K562 (cell line): ENCODE data around the gene NADSYN1. TPM values are rescaled to one million over a fixed set of nuclear protein-coding genes. Genes with fewer than 3 reads are reported as not detected.

Experiments
- ATAC-seq: fragments of 200-7000 bp; cut with Tn5 transposase; 3 replicates; pipeline ENCODE4 v1.9.1; 2020; ENCODE audit warnings: moderate library complexity
- BruUV-seq: library from RNA; stranded (reverse); fragments of 400-500 nt; replicated peaks from 2 replicates; lab custom pipeline; 2021; lab: Mats Ljungman, UMichigan
- CTCF ChIA-PET: fragments of 300-600 bp; formaldehyde crosslinking; extraction: SDS; loops from one replicate; lab custom pipeline; 2021; ENCODE audit warnings: low intra/inter-chr PET ratio; lab: Yijun Ruan, JAX
- POLR2A ChIA-PET: fragments of 300-600, 350-650 bp; sonication (Branson Sonifier 250); formaldehyde crosslinking; extraction: SDS; loops from one replicate; lab custom pipeline; 2021; ENCODE audit warnings: antibody characterized with exemption, inconsistent platforms; lab: Yijun Ruan, JAX
- DNase-seq, 4 experiments: peaks; one replicate each; pipeline versions ENCODE4 v3.0.0 to v3.0.0-alpha.2; 2011 to 2018; ENCODE audit warnings: low spot score in 3 of 4, mixed read lengths in 3 of 4; ENCODE audit errors: extremely low read depth in 1 of 4
- FAIRE-seq: peaks from 2 replicates; lab custom pipeline; 2011; peaks lifted over from hg19 to GRCh38; lab: Jason Lieb, UNC
- H2AFZ ChIP-seq: 2 replicates; pipeline ENCODE4 v1.6.0; 2011; ENCODE audit warnings: low read depth, low read length, control low read depth, inconsistent platforms
- H3K27ac ChIP-seq: fragments of 200-600 bp; 3 replicates; pipeline ENCODE4 v1.8.0; 2011; ENCODE audit warnings: low read depth, mild to moderate bottlenecking, control low read depth, inconsistent platforms, low read length, moderate library complexity, mixed read lengths; ENCODE audit errors: extremely low read depth
- H3K27me3 ChIP-seq, 2 experiments: fragments of 300-600 bp in 1 of 2; 2 replicates in 1 of 2; 3 replicates in 1 of 2; pipeline versions ENCODE4 v1.6.0 to v1.8.0; 2011; ENCODE audit warnings: inconsistent platforms in 2 of 2, low read length in 2 of 2, mild to moderate bottlenecking in 1 of 2, mixed read lengths in 1 of 2, moderate library complexity in 1 of 2; ENCODE audit not compliant: control insufficient read depth in 2 of 2, insufficient read depth in 2 of 2
- H3K36me3 ChIP-seq: fragments of 300-600 bp; 3 replicates; pipeline ENCODE4 v1.8.0; 2011; ENCODE audit warnings: mild to moderate bottlenecking, low read length, inconsistent platforms; ENCODE audit not compliant: control insufficient read depth, insufficient read depth
- H3K4me1 ChIP-seq, 2 experiments: fragments of 200-600 bp in 1 of 2; replicated peaks in 1 of 2; 2 replicates in 1 of 2; 3 replicates in 1 of 2; pipeline versions ENCODE4 v1.5.1 to v1.8.0; 2011; ENCODE audit warnings: inconsistent platforms in 2 of 2, low read length in 2 of 2, mild to moderate bottlenecking in 1 of 2, mixed read lengths in 1 of 2, moderate library complexity in 1 of 2; ENCODE audit not compliant: control insufficient read depth in 2 of 2, insufficient read depth in 2 of 2
- H3K4me2 ChIP-seq: 2 replicates; pipeline ENCODE4 v1.6.1; 2011; ENCODE audit warnings: low read length, control low read depth, inconsistent platforms, mixed read lengths; ENCODE audit not compliant: insufficient read depth
- H3K4me3 ChIP-seq: fragments of 200-600 bp; sonication (generic), shearing (Covaris generic); 2 replicates; pipeline ENCODE4 v1.5.1; 2016; ENCODE audit warnings: control low read depth, inconsistent platforms
- H3K79me2 ChIP-seq: fragments of 200-600 bp; 3 replicates; pipeline ENCODE4 v1.8.0; 2011; ENCODE audit warnings: low read length, inconsistent platforms; ENCODE audit not compliant: control insufficient read depth, insufficient read depth
- H3K9ac ChIP-seq, 2 experiments: 2 replicates each; pipeline versions ENCODE4 v1.6.0 to v1.6.1; 2011; ENCODE audit warnings: low read depth in 2 of 2, low read length in 2 of 2, control low read depth in 1 of 2, inconsistent platforms in 1 of 2, mild to moderate bottlenecking in 1 of 2, mixed read lengths in 1 of 2; ENCODE audit not compliant: insufficient read depth in 1 of 2
- H3K9me1 ChIP-seq: one replicate; pipeline ENCODE4 v1.6.0; 2011; ENCODE audit warnings: inconsistent platforms, mild to moderate bottlenecking, low read length, moderate library complexity; ENCODE audit not compliant: control insufficient read depth, insufficient read depth
- H3K9me3 ChIP-seq: replicated peaks from 2 replicates; pipeline ENCODE4 v1.5.1; 2011; ENCODE audit warnings: low read depth, low read length, inconsistent platforms; ENCODE audit not compliant: control insufficient read depth, insufficient read depth
- H4K20me1 ChIP-seq: replicated peaks from 2 replicates; pipeline ENCODE4 v1.6.1; 2011; ENCODE audit warnings: low read length, inconsistent platforms, mixed read lengths; ENCODE audit not compliant: control insufficient read depth, insufficient read depth
- ARHGAP35 ChIP-seq: fragments of 450-650 bp; IDR thresholded peaks from 2 replicates; pipeline ENCODE4 v1.6.1; 2018; ENCODE audit not compliant: partially characterized antibody
- ATF7 ChIP-seq: fragments of 450-650 bp; IDR thresholded peaks from 2 replicates; pipeline ENCODE4 v1.7.1; 2014; ENCODE audit warnings: mild to moderate bottlenecking, moderate library complexity
- BMI1 ChIP-seq: fragments of 150-350 bp; IDR thresholded peaks from 2 replicates; pipeline ENCODE4 v1.6.1; 2014; ENCODE audit warnings: low read length
- CGGBP1 ChIP-seq: fragments of 250-450 bp; sonication (Bioruptor Pico); IDR thresholded peaks from 2 replicates; pipeline ENCODE4 v1.9.0; 2021; ENCODE audit warnings: mild to moderate bottlenecking
- DLX4 ChIP-seq: fragments of 250-450 bp; sonication (Bioruptor Pico); IDR thresholded peaks from 2 replicates; pipeline ENCODE4 v1.6.1; 2021; ENCODE audit warnings: mild to moderate bottlenecking
- FOSL1 ChIP-seq: fragments of 200-800 bp; sonication (Bioruptor generic); conservative IDR thresholded peaks from 2 replicates; pipeline ENCODE4 v1.6.1; 2016; ENCODE audit warnings: missing genetic modification characterization, missing compliant biosample characterization
- HCFC1 ChIP-seq: IDR thresholded peaks from 2 replicates; pipeline ENCODE4 v1.6.1; 2012; ENCODE audit warnings: low read depth, low read length, improper control_type of control experiment
- LARP7 ChIP-seq: fragments of 450-650 bp; IDR thresholded peaks from 2 replicates; pipeline ENCODE4 v1.6.1; 2016
- MTF1 ChIP-seq: fragments of 250-450 bp; sonication (Bioruptor Pico); IDR thresholded peaks from 2 replicates; pipeline ENCODE4 v1.9.0; 2021; ENCODE audit warnings: moderate library complexity, mild to moderate bottlenecking, inconsistent platforms, borderline replicate concordance
- NFIC ChIP-seq: fragments of 450-650 bp; IDR thresholded peaks from 2 replicates; pipeline ENCODE4 v1.6.1; 2017; ENCODE audit warnings: mild to moderate bottlenecking, inconsistent platforms
- SFPQ ChIP-seq: fragments of 200-400 bp; formaldehyde crosslinking; IDR thresholded peaks from 2 replicates; pipeline ENCODE4 v1.6.1; 2017; ENCODE audit warnings: mild to moderate bottlenecking, low read depth, low read length, moderate library complexity
- SLC30A9 ChIP-seq: fragments of 250-450 bp; sonication (Bioruptor Pico); IDR thresholded peaks from 2 replicates; pipeline ENCODE4 v1.8.0; 2022; ENCODE audit warnings: mild to moderate bottlenecking, moderate library complexity
- TCF15 ChIP-seq: fragments of 250-450 bp; sonication (Bioruptor Pico); IDR thresholded peaks from 2 replicates; pipeline ENCODE4 v1.8.0; 2022; ENCODE audit warnings: moderate library complexity, mild to moderate bottlenecking, inconsistent platforms
- THAP7 ChIP-seq: fragments of 250-450 bp; sonication (Bioruptor Pico); IDR thresholded peaks from 2 replicates; pipeline ENCODE4 v1.5.0; 2021
- XRCC4 ChIP-seq: IDR thresholded peaks from one replicate; pipeline ENCODE4 v1.6.1; 2011; ENCODE audit not compliant: insufficient read depth, insufficient read length; ENCODE audit errors: extremely low read depth
- ZNF398 ChIP-seq: fragments of 250-450 bp; sonication (Bioruptor Pico); IDR thresholded peaks from 2 replicates; pipeline ENCODE4 v1.8.0; 2021; ENCODE audit warnings: moderate library complexity, mild to moderate bottlenecking, inconsistent platforms
- WGBS: fragments of 100-300 bp; shearing (Covaris generic); methylation state at CpG from one replicate; pipeline ENCODE4 v1.1.6; 2016; ENCODE audit warnings: low coverage, mixed read lengths; ENCODE audit not compliant: insufficient coverage; ENCODE audit errors: missing lambda C conversion rate; 5-methylcytosine and 5-hydroxymethylcytosine counted together
- in situ Hi-C: fragments of 300-500 bp; cut with MboI; formaldehyde crosslinking; loops from 4 replicates; pipeline ENCODE4 v1.15.0; 2018; ENCODE audit warnings: inconsistent platforms, mixed read lengths
- intact Hi-C: fragments of 100-400 bp; cut with micrococcal nuclease; formaldehyde crosslinking; loops from 2 replicates; pipeline ENCODE4 v1.14.2; 2022
- polyA plus RNA-seq, 8 experiments: library from polyadenylated mRNA; depleted of rRNA in 4 of 8; stranded (reverse) in 5 of 8; unstranded in 3 of 8; fragments of >200 nt; fragmentation: Nextera tagmentation in 2 of 8; fragmentation: Illumina TruSeq in 1 of 8; extraction: Ambion mirVana in 2 of 8; extraction: Trizol in 1 of 8; gene quantifications; 2 replicates each; pipeline versions ENCODE4 v1.2.1 to v1.2.3, GENCODE V29; 2011 to 2014; ENCODE audit warnings: inconsistent platforms in 1 of 8, missing spikeins in 1 of 8
- total RNA-seq, 7 experiments: library from RNA; depleted of rRNA in 6 of 7; stranded (reverse); fragments of >200 nt in 6 of 7; fragmentation: Illumina TruSeq in 2 of 7; extraction: Trizol in 2 of 7; gene quantifications; 2 replicates each; pipeline versions ENCODE4 v1.2.1 to v1.2.3, GENCODE V29; 2011 to 2021; ENCODE audit warnings: low replicate concordance in 1 of 7

The NADSYN1 gene
- total and polyA plus RNA-seq, 9 of the 15 experiments (the other 6 are each of a cell fraction or from before 2014, with no cell fraction given): 12.7 to 57.3 (median 42.1) TPM

GRCh38 chr11:71535825-71536224 is 82.8 kb downstream of the NADSYN1 start:
- no peaks in the 10 kb centered on the region for H3K9me1 ChIP-seq
- DNase-seq: no peak
- WGBS: 79% methylated on average over 9 of the region's 9 CpGs
- no peak for TF ChIP-seq THAP7 (CRISPR knock-in tag)
- TF ChIP-seq ATF7: no peak
- no peak for TF ChIP-seq MTF1 (CRISPR knock-in tag)
- no peak for TF ChIP-seq CGGBP1 (CRISPR knock-in tag)
- TF ChIP-seq SFPQ: no peak
- TF ChIP-seq ARHGAP35: no peak
- TF ChIP-seq XRCC4: no peak
- TF ChIP-seq ZNF398 (CRISPR knock-in tag): no peak
- TF ChIP-seq DLX4 (CRISPR knock-in tag): no peak
- no peak for TF ChIP-seq BMI1
- TF ChIP-seq NFIC: no peak
- no peak for TF ChIP-seq TCF15
- TF ChIP-seq LARP7: no peak
- TF ChIP-seq SLC30A9: no peak
- TF ChIP-seq HCFC1: no peak
- TF ChIP-seq FOSL1 (tag): no peak
- no peaks in the 10 kb centered on the region for H3K36me3 ChIP-seq
- no peaks in the 10 kb centered on the region for H4K20me1 ChIP-seq
- peaks cover 17 to 29% of the 10 kb centered on the region in 2 experiments; a peak in 3 of 5 replicates for H3K27me3 ChIP-seq
- H3K27ac ChIP-seq: no peak overlapping the region
- H3K4me2 ChIP-seq: no peak overlapping the region
- in situ Hi-C loops: no loop called here
- H3K4me3 ChIP-seq: no peak overlapping the region
- no peaks in the 10 kb centered on the region for H3K79me2 ChIP-seq
- peaks cover 12 to 13% of the 10 kb centered on the region in 2 experiments; a peak in 4 of 5 replicates for H3K4me1 ChIP-seq
- intact Hi-C loops: loop anchor here (10.0 kb wide), 1 partner anchor 91 kb away; the partner anchor contains the start of gene DHCR7
- no peak for FAIRE-seq
- ChIA-PET POLR2A (no interaction called here), CTCF (no interaction called here)
- BruUV-seq: no TSS peak
- H3K9ac ChIP-seq: no peak overlapping the region
- H3K9me3 ChIP-seq: peaks cover 2% of the 10 kb centered on the region; the same call in 1 of the 2 replicates
- no peak overlapping the region for H2AFZ ChIP-seq
- no peak for ATAC-seq
